Suprapubic skin (tissue), 4 donors: Measurements from ENCODE around the gene DNAH10. TPM values are rescaled to one million over a fixed set of nuclear protein-coding genes. Genes with fewer than 3 reads are reported as not detected.

Experiments used
- DNase-seq, 2 donors: peaks; one replicate each; pipeline ENCODE4 v3.0.0-alpha.2; 2019; ENCODE audit warnings: low spot score in 2 of 2
- H3K27ac ChIP-seq: fragments of 200-600 bp; sonication (generic); one replicate; pipeline ENCODE4 v1.5.1; 2019
- H3K27me3 ChIP-seq: fragments of 200-600 bp; sonication (generic); one replicate; pipeline ENCODE4 v1.5.1; 2019
- H3K36me3 ChIP-seq: fragments of 200-600 bp; sonication (generic); one replicate; pipeline ENCODE4 v1.5.1; 2019
- H3K4me1 ChIP-seq: fragments of 200-600 bp; sonication (generic); one replicate; pipeline ENCODE4 v1.5.1; 2019
- H3K4me3 ChIP-seq: fragments of 200-600 bp; sonication (generic); one replicate; pipeline ENCODE4 v1.5.1; 2019; ENCODE audit warnings: mild to moderate bottlenecking
- H3K9me3 ChIP-seq: fragments of 200-600 bp; sonication (generic); one replicate; pipeline ENCODE4 v1.5.1; 2019
- CTCF ChIP-seq, 2 donors: fragments of 200-600 bp in 1 of 2; fragments of 450-650 bp in 1 of 2; sonication (generic) in 1 of 2; IDR thresholded peaks; one replicate each; pipeline ENCODE4 v1.5.1; 2016 to 2019; ENCODE audit warnings: antibody characterized with exemption in 2 of 2, mild to moderate bottlenecking in 1 of 2, moderate library complexity in 1 of 2
- EP300 ChIP-seq: sonication (generic); formaldehyde crosslinking; IDR thresholded peaks from one replicate; pipeline ENCODE4 v1.6.1; 2017; ENCODE audit warnings: antibody characterized with exemption
- POLR2A ChIP-seq, 2 donors: fragments of 450-650 bp; IDR thresholded peaks; one replicate each; pipeline ENCODE4 v1.6.1; 2017; ENCODE audit warnings: antibody characterized with exemption in 2 of 2, mild to moderate bottlenecking in 2 of 2, moderate library complexity in 2 of 2
- POLR2AphosphoS5 ChIP-seq, 3 donors: sonication (generic); formaldehyde crosslinking; IDR thresholded peaks; one replicate each; pipeline ENCODE4 v1.6.1; 2017; ENCODE audit warnings: antibody characterized with exemption in 3 of 3
- WGBS: methylation state at CpG from one replicate; pipeline ENCODE4 v1.1.5; 2018; 5-methylcytosine and 5-hydroxymethylcytosine counted together
- total RNA-seq, 4 donors: library from RNA; depleted of rRNA; stranded (reverse); fragments of >200 nt; gene quantifications; one replicate each; pipeline ENCODE4 v1.1.0, GENCODE V29; 2016

DNAH10 gene
- total RNA-seq, 4 donors from 2014 or later: 0.13 to 1.2 (median 0.19) TPM; not detected in 1

GRCh38 chr12:123790905-123791467, 28.9 kb downstream of the DNAH10 start:
- DNase-seq: no peak
- Histone ChIP-seq H3K36me3 (no peaks in the 10 kb centered on the region), H3K27ac (no peak overlapping the region), H3K4me3 (no peak overlapping the region), H3K9me3 (no peaks in the 10 kb centered on the region), H3K4me1 (no peaks in the 10 kb centered on the region), H3K27me3 (no peaks in the 10 kb centered on the region)
- WGBS: 81% methylated on average over 4 of the region's 4 CpGs
- no peak for TF ChIP-seq POLR2AphosphoS5 (IDR thresholded peaks at IDR 0.05)
- no peak for TF ChIP-seq EP300
- TF ChIP-seq CTCF (IDR thresholded peaks at IDR 0.05): no peak
- no peak for TF ChIP-seq POLR2A (IDR thresholded peaks at IDR 0.05)

GRCh38 chr12:123794027-123794426, 31.9 kb downstream of the DNAH10 start:
- no peaks in the 10 kb centered on the region for H3K4me1 ChIP-seq
- no peak for TF ChIP-seq CTCF (IDR thresholded peaks at IDR 0.05)
- no peak for TF ChIP-seq POLR2AphosphoS5 (IDR thresholded peaks at IDR 0.05)
- no peak for TF ChIP-seq POLR2A (IDR thresholded peaks at IDR 0.05)
- no peak for TF ChIP-seq EP300
- 77% methylated on average over 7 of the region's 7 CpGs for WGBS
- H3K27ac ChIP-seq: no peak overlapping the region
- H3K9me3 ChIP-seq: no peaks in the 10 kb centered on the region
- H3K27me3 ChIP-seq: no peaks in the 10 kb centered on the region
- H3K4me3 ChIP-seq: no peak overlapping the region
- no peak for DNase-seq
- no peaks in the 10 kb centered on the region for H3K36me3 ChIP-seq

- no peak for DNase-seq
Measured at GRCh38 chr12:123798518-123798917, 36.4 kb downstream of the DNAH10 start.

GRCh38 chr12:123799227-123799626, 37.1 kb downstream of the DNAH10 start:
- WGBS: 91% methylated on average over 13 of the region's 13 CpGs
- Histone ChIP-seq H3K4me3 (no peak overlapping the region), H3K4me1 (no peaks in the 10 kb centered on the region), H3K9me3 (no peaks in the 10 kb centered on the region), H3K27ac (no peak overlapping the region), H3K27me3 (no peaks in the 10 kb centered on the region), H3K36me3 (no peaks in the 10 kb centered on the region)
- DNase-seq: no peak
- TF ChIP-seq POLR2AphosphoS5 (IDR thresholded peaks at IDR 0.05) (no peak), EP300 (no peak), POLR2A (IDR thresholded peaks at IDR 0.05) (no peak), CTCF (IDR thresholded peaks at IDR 0.05) (no peak)

More at GRCh38 chr12:123798518-123798917, 36.4 kb downstream of the DNAH10 start:
- H3K27ac ChIP-seq: no peak overlapping the region
- H3K36me3 ChIP-seq: no peaks in the 10 kb centered on the region
- H3K4me1 ChIP-seq: no peaks in the 10 kb centered on the region
- no peaks in the 10 kb centered on the region for H3K27me3 ChIP-seq
- 94% methylated on average over 2 of the region's 2 CpGs for WGBS
- no peaks in the 10 kb centered on the region for H3K9me3 ChIP-seq
- no peak overlapping the region for H3K4me3 ChIP-seq
- TF ChIP-seq POLR2AphosphoS5 (IDR thresholded peaks at IDR 0.05) (no peak), CTCF (IDR thresholded peaks at IDR 0.05) (no peak), POLR2A (IDR thresholded peaks at IDR 0.05) (no peak), EP300 (no peak)

GRCh38 chr12:123801573-123802178, 39.6 kb downstream of the DNAH10 start:
- no peaks in the 10 kb centered on the region for H3K36me3 ChIP-seq
- no peak overlapping the region for H3K4me3 ChIP-seq
- no peaks in the 10 kb centered on the region for H3K27me3 ChIP-seq
- WGBS: 47% methylated on average over 8 of the region's 8 CpGs
- DNase-seq: no peak
- peak in 1 of 2 donors; percentile 28 for TF ChIP-seq CTCF (IDR thresholded peaks at IDR 0.05)
- no peak for TF ChIP-seq EP300
- no peaks in the 10 kb centered on the region for H3K4me1 ChIP-seq
- no peak overlapping the region for H3K27ac ChIP-seq
- no peaks in the 10 kb centered on the region for H3K9me3 ChIP-seq
